Smooth muscle cell (in vitro differentiated cells): ENCODE measurements around the gene RGR. TPM values are rescaled to one million over a fixed set of nuclear protein-coding genes. Genes with fewer than 3 reads are reported as not detected.

Experiments used
- DNase-seq: peaks from one replicate; lab custom pipeline; 2025; ENCODE audit not compliant: unreplicated experiment; lab: John Stamatoyannopoulos, UW
- H2AFZ ChIP-seq: fragments of 200-600 bp; sonication (generic); 2 replicates; pipeline ENCODE4 v1.6.0; 2016; ENCODE audit warnings: antibody characterized with exemption, low read depth, mild to moderate bottlenecking
- H3F3A ChIP-seq: fragments of 200-600 bp; sonication (generic); 2 replicates; pipeline ENCODE4 v1.6.0; 2017; ENCODE audit warnings: antibody characterized with exemption, low read depth
- H3K27ac ChIP-seq: fragments of 200-600 bp; sonication (generic); 2 replicates; pipeline ENCODE4 v1.5.1; 2016; ENCODE audit warnings: low read depth, mild to moderate bottlenecking
- H3K27me3 ChIP-seq: fragments of 200-600 bp; sonication (generic); 2 replicates; pipeline ENCODE4 v1.6.1; 2016; ENCODE audit warnings: low read depth, mild to moderate bottlenecking
- H3K36me3 ChIP-seq: fragments of 200-600 bp; sonication (generic); 2 replicates; pipeline ENCODE4 v1.5.1; 2016; ENCODE audit warnings: low read depth
- H3K4me1 ChIP-seq: fragments of 200-600 bp; sonication (generic); 2 replicates; pipeline ENCODE4 v1.5.1; 2016; ENCODE audit warnings: low read depth
- H3K4me2 ChIP-seq: fragments of 200-600 bp; sonication (generic); 2 replicates; pipeline ENCODE4 v1.6.0; 2016; ENCODE audit warnings: mild to moderate bottlenecking
- H3K4me3 ChIP-seq: fragments of 200-600 bp; sonication (generic); 2 replicates; pipeline ENCODE4 v1.5.1; 2016; ENCODE audit warnings: mild to moderate bottlenecking
- H3K79me2 ChIP-seq: fragments of 200-600 bp; sonication (generic); 2 replicates; pipeline ENCODE4 v1.6.0; 2016; ENCODE audit warnings: low read depth, mild to moderate bottlenecking
- H3K9ac ChIP-seq: fragments of 200-600 bp; sonication (generic); 2 replicates; pipeline ENCODE4 v1.6.0; 2016; ENCODE audit warnings: low read depth
- H3K9me3 ChIP-seq: fragments of 200-600 bp; sonication (generic); replicated peaks from 2 replicates; pipeline ENCODE4 v1.5.1; 2016; ENCODE audit warnings: low read depth
- H4K20me1 ChIP-seq: fragments of 200-600 bp; sonication (generic); 2 replicates; pipeline ENCODE4 v1.6.0; 2016; ENCODE audit warnings: low read depth
- WGBS: methylation state at CpG from one replicate; pipeline ENCODE4 v1.1.7; 2016; ENCODE audit warnings: low lambda C conversion rate; 5-methylcytosine and 5-hydroxymethylcytosine counted together
- polyA plus RNA-seq: library from polyadenylated mRNA; unstranded; fragments of >200 nt; fragmentation: Nextera tagmentation; extraction: Ambion mirVana; gene quantifications from 2 replicates; pipeline ENCODE4 v1.2.1, GENCODE V29; 2016
- total RNA-seq: library from RNA; depleted of rRNA; stranded (reverse); fragments of >200 nt; gene quantifications from 2 replicates; pipeline ENCODE4 v1.2.3, GENCODE V29; 2014
- TF ChIP-seq, protein P1 (sequence below): fragments of 200-600 bp; sonication (generic); IDR thresholded peaks from 2 replicates; pipeline ENCODE4 v1.5.1; 2017; ENCODE audit warnings: borderline replicate concordance, mild to moderate bottlenecking, antibody characterized with exemption; ENCODE audit not compliant: insufficient read depth, poor library complexity, severe bottlenecking

RGR gene
- total and polyA plus RNA-seq, 2 experiments from 2014 or later = not detected

GRCh38 chr10:84224411-84225028 is 20.3 kb upstream of the RGR start:
- H3K4me2 ChIP-seq = no peak overlapping the region
- H3F3A ChIP-seq = no peaks in the 10 kb centered on the region
- no peaks in the 10 kb centered on the region for H3K36me3 ChIP-seq
- peaks cover 6% of the 10 kb centered on the region for H3K27me3 ChIP-seq
- H2AFZ ChIP-seq = no peak overlapping the region
- H3K79me2 ChIP-seq = no peaks in the 10 kb centered on the region
- no peak overlapping the region for H3K27ac ChIP-seq
- TF ChIP-seq, protein P1, sequence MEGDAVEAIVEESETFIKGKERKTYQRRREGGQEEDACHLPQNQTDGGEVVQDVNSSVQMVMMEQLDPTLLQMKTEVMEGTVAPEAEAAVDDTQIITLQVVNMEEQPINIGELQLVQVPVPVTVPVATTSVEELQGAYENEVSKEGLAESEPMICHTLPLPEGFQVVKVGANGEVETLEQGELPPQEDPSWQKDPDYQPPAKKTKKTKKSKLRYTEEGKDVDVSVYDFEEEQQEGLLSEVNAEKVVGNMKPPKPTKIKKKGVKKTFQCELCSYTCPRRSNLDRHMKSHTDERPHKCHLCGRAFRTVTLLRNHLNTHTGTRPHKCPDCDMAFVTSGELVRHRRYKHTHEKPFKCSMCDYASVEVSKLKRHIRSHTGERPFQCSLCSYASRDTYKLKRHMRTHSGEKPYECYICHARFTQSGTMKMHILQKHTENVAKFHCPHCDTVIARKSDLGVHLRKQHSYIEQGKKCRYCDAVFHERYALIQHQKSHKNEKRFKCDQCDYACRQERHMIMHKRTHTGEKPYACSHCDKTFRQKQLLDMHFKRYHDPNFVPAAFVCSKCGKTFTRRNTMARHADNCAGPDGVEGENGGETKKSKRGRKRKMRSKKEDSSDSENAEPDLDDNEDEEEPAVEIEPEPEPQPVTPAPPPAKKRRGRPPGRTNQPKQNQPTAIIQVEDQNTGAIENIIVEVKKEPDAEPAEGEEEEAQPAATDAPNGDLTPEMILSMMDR = no peak
- no peaks in the 10 kb centered on the region for H4K20me1 ChIP-seq
- H3K9ac ChIP-seq = no peak overlapping the region
- DNase-seq = no peak
- H3K9me3 ChIP-seq = no peaks in the 10 kb centered on the region
- 54% methylated on average over 6 of the region's 6 CpGs for WGBS
- H3K4me1 ChIP-seq = no peaks in the 10 kb centered on the region
- no peak overlapping the region for H3K4me3 ChIP-seq

DNA sequence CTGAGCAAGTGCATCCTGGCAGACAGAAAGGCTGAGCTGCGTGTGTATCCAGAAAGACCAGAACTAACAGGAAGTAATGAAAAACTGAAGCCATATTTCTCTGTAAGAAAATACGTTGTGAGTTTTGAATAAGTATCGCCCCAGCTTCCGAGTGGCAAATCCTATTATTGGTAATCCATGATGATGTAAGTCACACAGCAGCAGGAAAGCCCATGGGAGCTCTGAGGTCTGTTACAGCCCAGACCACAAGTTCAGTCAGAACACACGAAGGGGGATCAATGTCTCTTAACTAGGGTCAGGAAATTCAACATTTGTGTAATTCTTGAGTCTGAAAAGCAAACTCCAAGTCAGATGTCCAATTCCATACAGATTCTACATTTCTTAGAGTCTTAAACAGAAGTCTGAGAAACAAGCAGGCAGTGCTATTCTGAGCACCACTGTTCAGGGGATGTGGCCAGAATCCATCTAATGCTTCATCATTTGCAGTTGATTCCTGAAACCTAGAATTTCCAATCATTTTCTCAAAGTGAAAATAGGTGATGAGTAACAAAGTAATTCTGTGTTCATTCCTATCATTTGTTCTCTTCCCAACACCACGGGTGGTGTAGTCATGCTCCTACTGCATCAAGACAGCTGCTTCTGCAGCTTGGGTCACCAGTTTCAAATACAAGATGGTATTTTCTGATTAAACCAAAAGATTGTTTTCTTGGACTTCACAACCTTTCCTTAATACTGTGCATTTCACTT is 19.3 kb upstream of the RGR start, which contains the start of gene LRIT2:
Gene LRIT2, minus strand, starts transcription at position 118 of the 747 bp plus-strand sequence. Its CDS starts 24 bp downstream, at position 94.
- Histone ChIP-seq H3K4me2 (no peak within 1 kb of the TSS), H3F3A (no peaks in the 10 kb centered on the region), H3K9ac (no peak within 1 kb of the TSS), H3K79me2 (no peaks in the 10 kb centered on the region), H3K27ac (no peak within 1 kb of the TSS), H3K27me3 (peaks cover 12% of the 10 kb centered on the region), H3K9me3 (no peaks in the 10 kb centered on the region), H3K36me3 (no peaks in the 10 kb centered on the region), H3K4me3 (no peak within 1 kb of the TSS), H3K4me1 (no peaks in the 10 kb centered on the region), H2AFZ (no peak within 1 kb of the TSS), H4K20me1 (no peaks in the 10 kb centered on the region)
- no peak for DNase-seq
- WGBS = 60% methylated on average over 6 of the region's 6 CpGs
- TF ChIP-seq, protein P1 = no peak

DNA sequence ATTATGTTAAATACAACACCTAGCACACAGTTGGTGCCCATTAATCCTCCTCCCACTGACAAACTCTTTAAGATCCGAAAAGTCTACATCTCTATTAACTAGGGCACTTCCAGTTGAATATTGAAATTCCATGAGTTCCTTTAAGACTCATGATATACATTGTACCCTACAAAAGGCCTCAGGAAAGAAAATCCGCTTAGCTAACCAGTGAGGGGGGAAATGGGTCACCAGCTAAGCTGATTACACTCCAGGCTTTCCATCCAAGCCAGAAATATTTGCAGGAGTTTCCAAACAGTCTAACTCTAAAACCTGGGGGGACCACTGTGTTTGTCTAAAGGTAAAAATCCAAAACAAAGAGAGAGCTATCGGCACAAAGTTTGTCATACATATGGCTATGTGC is 18.2 kb upstream of the RGR start:
- Histone ChIP-seq H3K9me3 (no peaks in the 10 kb centered on the region), H2AFZ (no peak overlapping the region), H3F3A (no peaks in the 10 kb centered on the region), H3K79me2 (no peaks in the 10 kb centered on the region), H3K36me3 (no peaks in the 10 kb centered on the region), H3K4me3 (no peak overlapping the region), H3K27ac (no peak overlapping the region), H3K27me3 (peaks cover 16% of the 10 kb centered on the region), H3K9ac (no peak overlapping the region), H4K20me1 (no peaks in the 10 kb centered on the region), H3K4me2 (no peak overlapping the region), H3K4me1 (no peaks in the 10 kb centered on the region)
- DNase-seq = no peak
- WGBS = 80% methylated on average over 3 of the region's 3 CpGs
- TF ChIP-seq, protein P1 = no peak
